ENCODE results near the gene GJB3.
A peak's percentile ranks its signal among the peaks of the same experiment; 100 is the strongest.

The GJB3 gene

GRCh38 chr1:34780528-34780927 lies 486 bp upstream of the GJB3 start:
- H3K14ac ChIP-seq (ENCODE audit: low read length): no peak overlapping the region
- no peak overlapping the region for H2BK120ac ChIP-seq (ENCODE audit: insufficient read depth, low read length, poor library complexity)
- no peak overlapping the region for H2BK5ac ChIP-seq (ENCODE audit: low read depth, low read length, poor library complexity)

GRCh38 chr1:34781844-34782391 lies 904 bp downstream of the GJB3 start:
- Histone ChIP-seq H3K79me2 (ENCODE audit: control insufficient read depth, insufficient read depth, low read length, poor library complexity) (no peaks in the 10 kb centered on the region), H3K9ac (ENCODE audit: low read length) (no peak overlapping the region), H3K79me1 (ENCODE audit: low read length) (no peaks in the 10 kb centered on the region), H4K12ac (ENCODE audit: low read depth, low read length) (no peak overlapping the region), H3K23ac (ENCODE audit: low read length) (no peak overlapping the region), H4K91ac (ENCODE audit: low read depth, low read length) (no peak overlapping the region), H3K9me3 (ENCODE audit: insufficient read depth, low read depth, low read length) (peaks cover 2% of the 10 kb centered on the region), H4K8ac (ENCODE audit: low read depth, low read length) (no peak overlapping the region), H3K4ac (ENCODE audit: low read depth, low read length) (no peak overlapping the region), H3K27me3 (ENCODE audit: insufficient read depth, low read length) (peaks cover 4% of the 10 kb centered on the region), H3K36me3 (ENCODE audit: control insufficient read depth in 1 of 2, insufficient read depth in 2 of 2, low read length in 2 of 2) (no peaks in the 10 kb centered on the region), H2AFZ (ENCODE audit: insufficient read depth, low read length, poor library complexity) (no peak overlapping the region), H3K18ac (ENCODE audit: low read length) (no peak overlapping the region), H3K27ac (ENCODE audit: low read depth, low read length) (no peak overlapping the region), H3K4me2 (ENCODE audit: low read length) (peak overlapping the region; percentile 60), H2BK120ac (ENCODE audit: insufficient read depth, low read length, poor library complexity) (no peak overlapping the region), H2BK12ac (ENCODE audit: low read length) (no peak overlapping the region), H2BK5ac (ENCODE audit: low read depth, low read length, poor library complexity) (no peak overlapping the region), H2AK5ac (ENCODE audit: low read length) (no peak overlapping the region), H3K4me1 (ENCODE audit: control insufficient read depth in 1 of 2, insufficient read depth in 2 of 2, low read length in 2 of 2) (peaks cover 11 to 13% of the 10 kb centered on the region in 2 experiments), H3K4me3 (ENCODE audit: low read depth, low read length) (no peak overlapping the region), H3K14ac (ENCODE audit: low read length) (no peak overlapping the region)
- peak in 1 of 2 donors; percentile 49 for DNase-seq
- WGBS (ENCODE audit: extremely low coverage, insufficient coverage, insufficient read length): no CpG with 5 or more reads among the region's 18 CpGs

More at GRCh38 chr1:34780528-34780927, 486 bp upstream of the GJB3 start:
- no peak overlapping the region for H3K4me2 ChIP-seq (ENCODE audit: low read length)
- no peak overlapping the region for H4K8ac ChIP-seq (ENCODE audit: low read depth, low read length)
- H4K12ac ChIP-seq (ENCODE audit: low read depth, low read length): no peak overlapping the region
- no peak overlapping the region for H2AK5ac ChIP-seq (ENCODE audit: low read length)
- no peak overlapping the region for H3K27ac ChIP-seq (ENCODE audit: low read depth, low read length)
- H3K4me3 ChIP-seq (ENCODE audit: low read depth, low read length): no peak overlapping the region
- no peak overlapping the region for H3K9ac ChIP-seq (ENCODE audit: low read length)
- H2BK12ac ChIP-seq (ENCODE audit: low read length): no peak overlapping the region
- peaks cover 2% of the 10 kb centered on the region for H3K9me3 ChIP-seq (ENCODE audit: insufficient read depth, low read depth, low read length)
- no peak overlapping the region for H4K91ac ChIP-seq (ENCODE audit: low read depth, low read length)
- no peak for DNase-seq
- peaks cover 4% of the 10 kb centered on the region for H3K27me3 ChIP-seq (ENCODE audit: insufficient read depth, low read length)
- H3K4ac ChIP-seq (ENCODE audit: low read depth, low read length): no peak overlapping the region
- WGBS (ENCODE audit: extremely low coverage, insufficient coverage, insufficient read length): no CpG with 5 or more reads among the region's 2 CpGs
- H3K23ac ChIP-seq (ENCODE audit: low read length): no peak overlapping the region
- no peaks in the 10 kb centered on the region for H3K36me3 ChIP-seq (ENCODE audit: control insufficient read depth in 1 of 2, insufficient read depth in 2 of 2, low read length in 2 of 2)
- peaks cover 11 to 13% of the 10 kb centered on the region in 2 experiments for H3K4me1 ChIP-seq (ENCODE audit: control insufficient read depth in 1 of 2, insufficient read depth in 2 of 2, low read length in 2 of 2)
- H3K79me1 ChIP-seq (ENCODE audit: low read length): no peaks in the 10 kb centered on the region
- H3K79me2 ChIP-seq (ENCODE audit: control insufficient read depth, insufficient read depth, low read length, poor library complexity): no peaks in the 10 kb centered on the region
- no peak overlapping the region for H2AFZ ChIP-seq (ENCODE audit: insufficient read depth, low read length, poor library complexity)
- H3K18ac ChIP-seq (ENCODE audit: low read length): no peak overlapping the region

GRCh38 chr1:34784751-34785221 lies 3.8 kb downstream of the GJB3 start:
- no peak overlapping the region for H2AFZ ChIP-seq (ENCODE audit: insufficient read depth, low read length, poor library complexity)
- H3K4me3 ChIP-seq (ENCODE audit: low read depth, low read length): peak overlapping the region; percentile 25
- H3K9ac ChIP-seq (ENCODE audit: low read length): no peak overlapping the region
- H3K23ac ChIP-seq (ENCODE audit: low read length): no peak overlapping the region
- H3K4me2 ChIP-seq (ENCODE audit: low read length): no peak overlapping the region
- no peak overlapping the region for H3K14ac ChIP-seq (ENCODE audit: low read length)
- H3K18ac ChIP-seq (ENCODE audit: low read length): no peak overlapping the region
- H3K27me3 ChIP-seq (ENCODE audit: insufficient read depth, low read length): peaks cover 4% of the 10 kb centered on the region
- no CpG with 5 or more reads among the region's 28 CpGs for WGBS (ENCODE audit: extremely low coverage, insufficient coverage, insufficient read length)
- H3K4me1 ChIP-seq (ENCODE audit: control insufficient read depth in 1 of 2, insufficient read depth in 2 of 2, low read length in 2 of 2): peaks cover 11 to 13% of the 10 kb centered on the region in 2 experiments
- no peak overlapping the region for H2AK5ac ChIP-seq (ENCODE audit: low read length)
- H4K8ac ChIP-seq (ENCODE audit: low read depth, low read length): no peak overlapping the region
- no peak overlapping the region for H4K91ac ChIP-seq (ENCODE audit: low read depth, low read length)
- H2BK120ac ChIP-seq (ENCODE audit: insufficient read depth, low read length, poor library complexity): no peak overlapping the region
- no peaks in the 10 kb centered on the region for H3K36me3 ChIP-seq (ENCODE audit: control insufficient read depth in 1 of 2, insufficient read depth in 2 of 2, low read length in 2 of 2)
- H3K27ac ChIP-seq (ENCODE audit: low read depth, low read length): no peak overlapping the region
- no peaks in the 10 kb centered on the region for H3K79me2 ChIP-seq (ENCODE audit: control insufficient read depth, insufficient read depth, low read length, poor library complexity)
- no peak overlapping the region for H2BK12ac ChIP-seq (ENCODE audit: low read length)
- peaks cover 2% of the 10 kb centered on the region for H3K9me3 ChIP-seq (ENCODE audit: insufficient read depth, low read depth, low read length)
- H3K4ac ChIP-seq (ENCODE audit: low read depth, low read length): no peak overlapping the region
- no peak for DNase-seq
- no peaks in the 10 kb centered on the region for H3K79me1 ChIP-seq (ENCODE audit: low read length)
- H2BK5ac ChIP-seq (ENCODE audit: low read depth, low read length, poor library complexity): no peak overlapping the region
- no peak overlapping the region for H4K12ac ChIP-seq (ENCODE audit: low read depth, low read length)

GRCh38 chr1:34785231-34785874 lies 4.3 kb downstream of the GJB3 start:
- Histone ChIP-seq H3K4ac (ENCODE audit: low read depth, low read length) (no peak overlapping the region), H2AK5ac (ENCODE audit: low read length) (no peak overlapping the region), H3K9me3 (ENCODE audit: insufficient read depth, low read depth, low read length) (peaks cover 2% of the 10 kb centered on the region), H3K27me3 (ENCODE audit: insufficient read depth, low read length) (peaks cover 4% of the 10 kb centered on the region), H3K4me3 (ENCODE audit: low read depth, low read length) (peak overlapping the region; percentile 25), H2BK12ac (ENCODE audit: low read length) (no peak overlapping the region), H4K12ac (ENCODE audit: low read depth, low read length) (no peak overlapping the region), H2BK120ac (ENCODE audit: insufficient read depth, low read length, poor library complexity) (no peak overlapping the region), H3K14ac (ENCODE audit: low read length) (no peak overlapping the region), H3K36me3 (ENCODE audit: control insufficient read depth in 1 of 2, insufficient read depth in 2 of 2, low read length in 2 of 2) (no peaks in the 10 kb centered on the region), H3K23ac (ENCODE audit: low read length) (no peak overlapping the region), H3K9ac (ENCODE audit: low read length) (no peak overlapping the region), H3K27ac (ENCODE audit: low read depth, low read length) (no peak overlapping the region), H3K18ac (ENCODE audit: low read length) (no peak overlapping the region), H3K4me2 (ENCODE audit: low read length) (no peak overlapping the region), H4K91ac (ENCODE audit: low read depth, low read length) (no peak overlapping the region), H2AFZ (ENCODE audit: insufficient read depth, low read length, poor library complexity) (no peak overlapping the region), H2BK5ac (ENCODE audit: low read depth, low read length, poor library complexity) (no peak overlapping the region), H3K4me1 (ENCODE audit: control insufficient read depth in 1 of 2, insufficient read depth in 2 of 2, low read length in 2 of 2) (peaks cover 11 to 13% of the 10 kb centered on the region in 2 experiments), H3K79me1 (ENCODE audit: low read length) (no peaks in the 10 kb centered on the region), H3K79me2 (ENCODE audit: control insufficient read depth, insufficient read depth, low read length, poor library complexity) (no peaks in the 10 kb centered on the region), H4K8ac (ENCODE audit: low read depth, low read length) (no peak overlapping the region)
- no CpG with 5 or more reads among the region's 22 CpGs for WGBS (ENCODE audit: extremely low coverage, insufficient coverage, insufficient read length)
- DNase-seq: peak in 1 of 2 donors; percentile 8

Measured in trophoblast cell (in vitro differentiated cells and primary cell).